Large intestine (tissue), 3 donors: ENCODE measurements around the gene LAGE3. TPM values are rescaled to one million over a fixed set of nuclear protein-coding genes. Genes with fewer than 3 reads are reported as not detected.

ENCODE experiments used
- DNase-seq, 2 donors: peaks; one replicate each; pipeline versions ENCODE4 v3.0.0 to v3.0.0-alpha.2; 2013
- H3K27ac ChIP-seq: one replicate; pipeline ENCODE4 v1.5.1; 2013; ENCODE audit warnings: low read length
- H3K27me3 ChIP-seq: 2 replicates; pipeline ENCODE4 v1.6.1; 2013; ENCODE audit warnings: low read length; ENCODE audit not compliant: control insufficient read depth, insufficient read depth
- H3K36me3 ChIP-seq: 2 replicates; pipeline ENCODE4 v1.6.1; 2013; ENCODE audit warnings: low read length; ENCODE audit not compliant: control insufficient read depth, insufficient read depth
- H3K4me1 ChIP-seq: one replicate; pipeline ENCODE4 v1.6.1; 2013; ENCODE audit warnings: low read length; ENCODE audit not compliant: control insufficient read depth, insufficient read depth
- H3K4me3 ChIP-seq: one replicate; pipeline ENCODE4 v1.5.1; 2013; ENCODE audit warnings: low read length
- H3K9me3 ChIP-seq: one replicate; pipeline ENCODE4 v1.6.1; 2013; ENCODE audit warnings: mild to moderate bottlenecking, low read depth, low read length, moderate library complexity; ENCODE audit not compliant: control insufficient read depth
- WGBS: methylation state at CpG from one replicate; pipeline ENCODE4 v1.1.5; 2013; ENCODE audit warnings: low lambda C conversion rate; ENCODE audit not compliant: insufficient coverage; 5-methylcytosine and 5-hydroxymethylcytosine counted together
- polyA plus RNA-seq: library from polyadenylated mRNA; unstranded; fragments of 120-200 nt; gene quantifications from one replicate; pipeline ENCODE4 v1.2.1, GENCODE V29; 2013

The LAGE3 gene
- polyA plus RNA-seq, 1 donor = 25.4 TPM

DNA sequence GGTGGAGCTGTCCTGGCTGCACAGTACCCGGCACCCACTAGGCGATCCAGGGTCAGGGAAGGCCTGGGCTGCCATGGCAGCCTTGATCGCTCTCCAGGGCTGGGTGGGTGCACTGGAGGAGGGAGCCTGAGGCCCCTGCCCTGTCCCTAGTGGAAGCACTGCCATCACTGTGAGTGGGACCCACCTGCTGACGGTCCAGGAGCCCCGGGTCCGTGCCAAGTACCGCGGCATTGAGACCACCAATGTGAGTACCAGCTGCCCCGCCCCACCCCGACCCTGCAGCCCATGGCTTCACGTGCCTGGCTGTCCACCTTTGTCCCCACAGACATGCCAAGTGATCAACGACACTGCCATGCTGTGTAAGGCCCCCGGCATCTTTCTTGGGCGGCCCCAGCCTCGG is 12.2 kb downstream of the LAGE3 start:
- Histone ChIP-seq H3K4me1 (peaks cover under 1% of the 10 kb centered on the region), H3K27ac (no peak overlapping the region), H3K4me3 (no peak overlapping the region), H3K36me3 (peaks cover 63% of the 10 kb centered on the region), H3K27me3 (no peaks in the 10 kb centered on the region), H3K9me3 (no peaks in the 10 kb centered on the region)
- WGBS = no CpG with 5 or more reads among the region's 15 CpGs
- DNase-seq = no peak

DNA sequence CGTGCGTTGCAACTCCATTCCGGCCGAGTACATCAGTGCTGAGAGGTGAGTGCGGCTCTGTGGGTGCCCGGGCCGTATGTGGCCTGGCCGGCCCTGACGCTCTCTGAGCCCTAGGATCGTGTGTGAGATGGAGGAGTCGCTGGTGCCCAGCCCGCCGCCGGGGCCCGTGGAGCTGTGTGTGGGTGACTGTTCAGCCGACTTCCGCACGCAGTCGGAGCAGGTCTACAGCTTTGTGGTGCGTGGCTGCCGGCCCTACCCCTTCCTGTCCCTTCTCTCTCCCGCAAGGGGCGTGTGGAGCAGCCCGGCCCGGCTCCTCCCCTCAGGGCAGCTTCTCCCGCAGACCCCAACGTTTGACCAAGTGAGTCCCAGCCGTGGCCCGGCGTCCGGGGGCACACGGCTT is 13.0 kb downstream of the LAGE3 start:
- Histone ChIP-seq H3K4me1 (no peaks in the 10 kb centered on the region), H3K4me3 (no peak overlapping the region), H3K36me3 (peaks cover 60% of the 10 kb centered on the region), H3K27me3 (no peaks in the 10 kb centered on the region), H3K27ac (no peak overlapping the region), H3K9me3 (no peaks in the 10 kb centered on the region)
- no peak for DNase-seq
- no CpG with 5 or more reads among the region's 32 CpGs for WGBS

DNA sequence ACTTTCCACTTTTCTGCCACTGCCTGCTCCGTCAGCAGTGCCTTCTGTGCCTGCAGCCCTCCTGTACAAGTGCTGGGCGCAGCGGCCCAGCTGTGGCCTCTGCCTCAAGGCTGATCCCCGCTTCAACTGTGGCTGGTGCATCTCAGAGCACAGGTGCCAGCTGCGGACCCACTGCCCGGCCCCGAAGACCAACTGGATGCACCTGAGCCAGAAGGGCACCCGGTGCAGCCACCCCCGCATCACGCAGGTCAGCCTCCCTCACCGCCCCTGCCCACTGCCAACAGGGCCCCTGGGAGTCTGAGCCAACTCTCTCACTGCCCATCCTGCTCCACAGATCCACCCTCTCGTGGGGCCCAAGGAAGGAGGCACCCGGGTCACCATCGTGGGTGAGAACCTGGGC is 13.5 kb downstream of the LAGE3 start:
- H3K9me3 ChIP-seq = no peaks in the 10 kb centered on the region
- H3K4me1 ChIP-seq = no peaks in the 10 kb centered on the region
- DNase-seq = no peak
- no peak overlapping the region for H3K27ac ChIP-seq
- peaks cover 61% of the 10 kb centered on the region for H3K36me3 ChIP-seq
- no peak overlapping the region for H3K4me3 ChIP-seq
- no CpG with 5 or more reads among the region's 14 CpGs for WGBS
- no peaks in the 10 kb centered on the region for H3K27me3 ChIP-seq

DNA sequence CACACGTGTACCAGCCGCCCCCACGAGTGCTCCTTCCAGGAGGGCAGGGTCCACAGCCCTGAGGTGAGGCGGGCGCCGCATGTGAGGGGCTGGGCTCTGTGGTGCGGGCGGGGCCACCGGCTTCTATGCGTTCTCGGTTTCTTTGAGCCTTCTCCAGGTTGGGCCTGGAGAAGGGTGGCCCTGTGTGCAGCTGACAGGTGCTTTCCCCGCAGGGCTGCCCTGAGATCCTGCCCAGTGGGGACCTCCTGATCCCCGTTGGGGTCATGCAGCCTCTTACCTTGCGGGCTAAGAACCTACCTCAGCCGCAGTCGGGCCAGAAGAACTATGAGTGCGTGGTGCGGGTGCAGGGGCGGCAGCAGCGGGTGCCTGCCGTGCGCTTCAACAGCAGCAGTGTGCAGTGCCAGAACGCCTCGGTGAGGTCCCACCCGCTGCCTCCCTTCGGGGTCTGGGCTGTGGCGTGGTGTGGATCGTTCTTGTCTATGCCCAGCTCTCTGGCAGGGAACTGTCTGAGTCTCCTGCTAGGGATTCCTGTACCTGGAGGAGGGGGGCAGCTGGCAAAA is 14.2 kb downstream of the LAGE3 start:
- no peaks in the 10 kb centered on the region for H3K4me1 ChIP-seq
- peaks cover 58% of the 10 kb centered on the region for H3K36me3 ChIP-seq
- no peak overlapping the region for H3K4me3 ChIP-seq
- H3K27ac ChIP-seq = no peak overlapping the region
- DNase-seq = no peak
- no peaks in the 10 kb centered on the region for H3K27me3 ChIP-seq
- no CpG with 5 or more reads among the region's 28 CpGs for WGBS
- no peaks in the 10 kb centered on the region for H3K9me3 ChIP-seq

DNA sequence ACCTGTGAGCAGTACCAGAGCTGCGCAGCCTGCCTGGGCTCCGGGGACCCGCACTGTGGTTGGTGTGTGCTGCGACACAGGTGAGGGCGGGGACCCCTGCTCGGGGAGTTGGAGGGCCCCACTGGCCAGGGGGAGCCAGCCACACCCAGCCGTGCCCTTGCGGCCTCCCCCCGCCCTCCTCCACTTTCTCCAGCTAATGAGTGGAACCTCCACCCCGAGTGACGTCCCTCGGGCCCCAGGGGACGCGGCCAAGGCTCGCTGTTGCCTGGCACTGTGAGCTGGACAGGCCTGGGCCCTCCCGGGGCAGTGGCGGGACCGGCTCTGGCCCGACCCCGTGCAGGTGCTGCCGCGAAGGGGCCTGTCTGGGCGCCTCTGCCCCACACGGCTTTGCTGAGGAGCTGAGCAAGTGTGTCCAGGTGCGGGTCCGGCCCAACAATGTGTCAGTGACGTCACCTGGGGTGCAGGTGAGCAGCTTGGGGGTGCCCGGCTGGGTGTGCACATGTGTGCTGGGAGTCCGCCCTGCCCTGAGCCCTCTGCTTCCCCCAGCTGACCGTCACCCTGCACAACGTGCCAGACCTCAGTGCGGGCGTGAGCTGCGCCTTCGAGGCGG is 15.4 kb downstream of the LAGE3 start:
- WGBS = no CpG with 5 or more reads among the region's 36 CpGs
- no peak for DNase-seq
- Histone ChIP-seq H3K27me3 (no peaks in the 10 kb centered on the region), H3K4me1 (peaks cover 2% of the 10 kb centered on the region), H3K36me3 (peaks cover 48% of the 10 kb centered on the region), H3K9me3 (no peaks in the 10 kb centered on the region), H3K27ac (no peak overlapping the region), H3K4me3 (no peak overlapping the region)

DNA sequence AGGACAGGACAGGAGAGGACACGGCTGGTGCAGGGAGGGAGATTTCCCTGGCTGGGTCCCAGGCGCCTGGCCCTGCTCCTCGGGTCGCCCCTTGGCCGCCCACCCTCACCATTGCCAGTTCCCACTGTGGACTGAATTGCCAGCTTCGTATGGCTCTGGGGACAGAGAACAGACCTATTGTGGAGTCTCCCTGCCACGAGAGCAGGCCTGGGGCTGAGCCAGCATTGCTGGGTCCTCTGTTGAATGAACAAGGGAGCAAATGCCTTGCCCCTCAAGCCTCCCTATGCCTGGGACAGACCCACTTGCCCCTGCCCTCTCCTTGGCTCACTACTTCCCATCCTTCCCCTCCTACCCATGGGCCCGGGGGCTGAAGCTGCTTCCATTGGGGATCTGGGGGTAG is 16.7 kb downstream of the LAGE3 start:
- no CpG with 5 or more reads among the region's 8 CpGs for WGBS
- no peak overlapping the region for H3K27ac ChIP-seq
- H3K9me3 ChIP-seq = no peaks in the 10 kb centered on the region
- DNase-seq = no peak
- peaks cover 44% of the 10 kb centered on the region for H3K36me3 ChIP-seq
- H3K4me1 ChIP-seq = peaks cover 2% of the 10 kb centered on the region
- no peak overlapping the region for H3K4me3 ChIP-seq
- no peaks in the 10 kb centered on the region for H3K27me3 ChIP-seq

DNA sequence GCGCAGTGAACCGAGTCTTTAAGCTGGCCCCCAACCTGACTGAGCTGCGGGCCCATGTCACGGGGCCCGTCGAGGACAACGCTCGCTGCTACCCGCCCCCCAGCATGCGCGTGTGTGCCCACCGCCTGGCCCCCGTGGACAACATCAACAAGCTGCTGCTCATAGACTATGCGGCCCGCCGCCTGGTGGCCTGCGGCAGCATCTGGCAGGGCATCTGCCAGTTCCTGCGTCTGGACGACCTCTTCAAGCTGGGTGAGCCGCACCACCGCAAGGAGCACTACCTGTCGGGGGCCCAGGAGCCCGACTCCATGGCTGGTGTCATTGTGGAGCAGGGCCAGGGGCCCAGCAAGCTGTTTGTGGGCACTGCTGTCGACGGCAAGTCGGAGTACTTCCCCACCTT is 18.8 kb downstream of the LAGE3 start:
- peaks cover 2% of the 10 kb centered on the region for H3K4me1 ChIP-seq
- H3K36me3 ChIP-seq = peaks cover 31% of the 10 kb centered on the region
- no peak overlapping the region for H3K4me3 ChIP-seq
- no peak for DNase-seq
- no CpG with 5 or more reads among the region's 26 CpGs for WGBS
- H3K27me3 ChIP-seq = no peaks in the 10 kb centered on the region
- H3K9me3 ChIP-seq = no peaks in the 10 kb centered on the region
- H3K27ac ChIP-seq = no peak overlapping the region

DNA sequence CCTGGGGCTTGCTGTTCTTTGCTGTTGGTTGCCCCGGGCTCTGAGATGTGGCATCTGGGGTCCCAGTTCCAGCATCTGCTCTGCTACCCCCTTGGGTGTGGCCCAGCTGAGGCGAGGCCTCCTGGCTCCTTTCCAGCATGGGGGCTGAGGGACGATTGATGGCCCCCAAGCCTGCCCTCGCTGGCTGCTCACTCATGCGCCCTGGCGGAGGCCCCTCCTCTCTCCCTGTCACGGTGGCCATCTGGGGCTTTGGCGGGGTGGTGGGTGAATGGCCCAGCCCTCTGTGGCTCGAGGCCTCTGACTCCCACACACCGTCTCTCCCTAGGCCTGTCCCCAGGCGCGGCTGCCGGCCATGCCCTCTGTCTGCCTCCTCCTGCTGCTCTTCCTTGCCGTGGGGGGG is 19.2 kb downstream of the LAGE3 start:
- Histone ChIP-seq H3K36me3 (peaks cover 27% of the 10 kb centered on the region), H3K27me3 (no peaks in the 10 kb centered on the region), H3K4me1 (peaks cover 2% of the 10 kb centered on the region), H3K27ac (no peak overlapping the region), H3K4me3 (peak overlapping the region; percentile 80), H3K9me3 (no peaks in the 10 kb centered on the region)
- DNase-seq = no peak
- no CpG with 5 or more reads among the region's 14 CpGs for WGBS

DNA sequence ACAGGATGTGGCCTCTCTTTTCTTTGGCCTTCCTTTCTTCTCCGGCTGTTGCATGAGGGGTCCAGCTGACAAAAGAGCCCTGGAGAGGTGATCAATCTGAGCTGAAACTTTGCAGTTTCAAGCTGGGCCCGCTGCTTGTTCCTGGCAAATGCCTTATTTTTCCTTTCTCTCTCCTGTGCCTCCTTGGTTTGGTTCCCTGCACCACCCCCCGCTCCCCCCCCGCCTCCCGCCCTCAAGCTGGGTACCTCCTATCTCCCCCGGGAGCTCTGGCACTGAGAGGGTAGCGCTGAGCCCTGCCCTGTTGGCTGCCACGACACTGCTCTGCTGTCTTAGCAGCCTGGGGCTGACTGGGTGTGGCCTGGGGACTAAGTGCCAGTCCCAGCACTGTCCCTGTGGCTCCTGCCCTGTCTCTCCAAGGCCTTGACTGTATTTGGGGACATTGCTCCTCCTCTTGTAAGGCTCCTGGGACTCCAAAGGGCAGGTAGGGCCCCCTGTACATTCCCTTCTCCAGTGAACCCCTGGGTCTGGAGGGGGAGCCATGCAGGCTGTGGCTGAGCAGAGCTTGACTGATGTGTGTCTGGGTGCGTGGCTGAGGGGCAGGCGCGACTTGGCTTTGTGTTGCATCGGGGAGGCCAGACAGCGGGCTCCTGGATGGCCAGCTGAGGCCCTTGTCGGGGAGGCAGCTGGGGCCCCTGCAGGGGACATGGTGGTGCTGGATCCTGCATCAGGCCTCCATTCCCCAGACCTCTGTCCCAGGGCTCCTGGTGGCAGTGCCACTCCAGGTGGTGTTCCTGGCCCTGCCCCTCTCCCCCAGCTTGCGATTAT is 19.9 kb downstream of the LAGE3 start:
- H3K4me1 ChIP-seq = peaks cover 2% of the 10 kb centered on the region
- no peaks in the 10 kb centered on the region for H3K9me3 ChIP-seq
- H3K4me3 ChIP-seq = peak overlapping the region; percentile 80
- H3K27me3 ChIP-seq = no peaks in the 10 kb centered on the region
- WGBS = no CpG with 5 or more reads among the region's 15 CpGs
- H3K36me3 ChIP-seq = peaks cover 23% of the 10 kb centered on the region
- H3K27ac ChIP-seq = peak overlapping the region; percentile 42
- peak in 1 of 2 donors; percentile 45 for DNase-seq

DNA sequence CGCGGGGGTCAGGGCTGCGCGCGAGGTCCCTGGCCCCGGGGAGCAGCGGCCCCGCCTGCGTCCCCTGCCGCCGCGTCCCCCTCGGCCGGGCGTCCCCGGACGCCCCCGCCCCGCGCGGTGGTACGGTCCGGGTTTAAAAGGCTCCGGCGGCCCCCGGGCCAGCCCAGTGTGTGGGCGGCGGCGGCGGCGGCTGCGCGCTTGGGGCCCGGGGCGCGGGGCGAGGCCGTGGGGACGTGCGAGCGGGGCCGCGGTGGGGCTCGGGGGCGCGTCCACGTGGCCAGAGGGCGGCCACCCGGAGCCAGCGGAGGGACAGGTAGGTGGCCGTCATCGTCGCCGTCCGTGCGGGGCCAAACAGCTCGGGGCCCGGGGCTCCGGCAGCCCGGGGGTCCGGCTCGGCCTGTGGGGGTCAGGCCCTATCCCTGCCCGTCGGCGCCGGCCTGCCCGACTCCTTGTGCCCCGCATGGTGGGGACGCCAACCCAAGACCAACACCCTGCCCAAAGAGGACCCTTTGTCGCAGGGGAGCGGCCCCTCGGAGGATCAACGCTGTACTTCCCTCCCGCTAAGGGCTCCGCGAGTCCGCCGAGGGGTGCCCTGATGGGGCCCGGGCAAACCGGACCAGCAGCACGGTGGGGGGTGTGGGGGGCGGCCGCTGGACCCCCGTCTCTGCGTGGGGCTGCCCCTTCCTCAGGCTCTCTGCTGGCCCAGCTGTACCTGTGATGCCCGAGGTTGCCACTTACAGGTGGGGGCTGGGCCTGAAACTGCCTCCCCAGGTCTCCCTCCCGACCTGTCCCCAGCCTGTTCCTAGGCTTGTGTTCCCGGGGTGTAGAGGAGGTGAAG is 20.7 kb downstream of the LAGE3 start, which contains the start of gene PLXNA3:
PLXNA3 (plus strand) TSS at position 166 of the 838 bp plus-strand sequence. CDS start 1,903 bp downstream, outside the sequence.
- Histone ChIP-seq H3K9me3 (no peaks in the 10 kb centered on the region), H3K36me3 (peaks cover 17% of the 10 kb centered on the region), H3K4me1 (peaks cover 2% of the 10 kb centered on the region), H3K27ac (peak within 1 kb of the TSS; percentile 42), H3K4me3 (peak within 1 kb of the TSS; percentile 80), H3K27me3 (no peaks in the 10 kb centered on the region)
- no CpG with 5 or more reads among the region's 88 CpGs for WGBS
- no peak for DNase-seq
